DOHH2 (cell line): ENCODE measurements around the gene TAP2.

Experiments used
- CTCF ChIP-seq: fragments of 200-600 bp; sonication (generic); IDR thresholded peaks from one replicate; pipeline ENCODE4 v1.5.1; 2014; ENCODE audit warnings: antibody characterized with exemption, mild to moderate bottlenecking, low read depth, low read length; ENCODE audit not compliant: poor library complexity, severe bottlenecking
- EZH2phosphoT487 ChIP-seq: fragments of 200-600 bp; sonication (generic); IDR thresholded peaks from 2 replicates; pipeline ENCODE4 v1.6.1; 2017; ENCODE audit warnings: borderline replicate concordance, mild to moderate bottlenecking, antibody characterized with exemption, low read length, moderate library complexity, mixed read lengths

- no peak for TF ChIP-seq EZH2phosphoT487
- TF ChIP-seq CTCF, result peak; percentile 9
Observed at GRCh38 chr6:32845384-32845884, 6.9 kb upstream of the TAP2 start.
